ENCODE measurements around the gene AFF1.

- TF ChIP-seq POLR2AphosphoS5 (IDR thresholded peaks at IDR 0.05; ENCODE audit: low read depth, low read length): no peak
- TF ChIP-seq, protein P1, sequence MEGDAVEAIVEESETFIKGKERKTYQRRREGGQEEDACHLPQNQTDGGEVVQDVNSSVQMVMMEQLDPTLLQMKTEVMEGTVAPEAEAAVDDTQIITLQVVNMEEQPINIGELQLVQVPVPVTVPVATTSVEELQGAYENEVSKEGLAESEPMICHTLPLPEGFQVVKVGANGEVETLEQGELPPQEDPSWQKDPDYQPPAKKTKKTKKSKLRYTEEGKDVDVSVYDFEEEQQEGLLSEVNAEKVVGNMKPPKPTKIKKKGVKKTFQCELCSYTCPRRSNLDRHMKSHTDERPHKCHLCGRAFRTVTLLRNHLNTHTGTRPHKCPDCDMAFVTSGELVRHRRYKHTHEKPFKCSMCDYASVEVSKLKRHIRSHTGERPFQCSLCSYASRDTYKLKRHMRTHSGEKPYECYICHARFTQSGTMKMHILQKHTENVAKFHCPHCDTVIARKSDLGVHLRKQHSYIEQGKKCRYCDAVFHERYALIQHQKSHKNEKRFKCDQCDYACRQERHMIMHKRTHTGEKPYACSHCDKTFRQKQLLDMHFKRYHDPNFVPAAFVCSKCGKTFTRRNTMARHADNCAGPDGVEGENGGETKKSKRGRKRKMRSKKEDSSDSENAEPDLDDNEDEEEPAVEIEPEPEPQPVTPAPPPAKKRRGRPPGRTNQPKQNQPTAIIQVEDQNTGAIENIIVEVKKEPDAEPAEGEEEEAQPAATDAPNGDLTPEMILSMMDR (IDR thresholded peaks at IDR 0.05): no peak
- TF ChIP-seq, protein P2, sequence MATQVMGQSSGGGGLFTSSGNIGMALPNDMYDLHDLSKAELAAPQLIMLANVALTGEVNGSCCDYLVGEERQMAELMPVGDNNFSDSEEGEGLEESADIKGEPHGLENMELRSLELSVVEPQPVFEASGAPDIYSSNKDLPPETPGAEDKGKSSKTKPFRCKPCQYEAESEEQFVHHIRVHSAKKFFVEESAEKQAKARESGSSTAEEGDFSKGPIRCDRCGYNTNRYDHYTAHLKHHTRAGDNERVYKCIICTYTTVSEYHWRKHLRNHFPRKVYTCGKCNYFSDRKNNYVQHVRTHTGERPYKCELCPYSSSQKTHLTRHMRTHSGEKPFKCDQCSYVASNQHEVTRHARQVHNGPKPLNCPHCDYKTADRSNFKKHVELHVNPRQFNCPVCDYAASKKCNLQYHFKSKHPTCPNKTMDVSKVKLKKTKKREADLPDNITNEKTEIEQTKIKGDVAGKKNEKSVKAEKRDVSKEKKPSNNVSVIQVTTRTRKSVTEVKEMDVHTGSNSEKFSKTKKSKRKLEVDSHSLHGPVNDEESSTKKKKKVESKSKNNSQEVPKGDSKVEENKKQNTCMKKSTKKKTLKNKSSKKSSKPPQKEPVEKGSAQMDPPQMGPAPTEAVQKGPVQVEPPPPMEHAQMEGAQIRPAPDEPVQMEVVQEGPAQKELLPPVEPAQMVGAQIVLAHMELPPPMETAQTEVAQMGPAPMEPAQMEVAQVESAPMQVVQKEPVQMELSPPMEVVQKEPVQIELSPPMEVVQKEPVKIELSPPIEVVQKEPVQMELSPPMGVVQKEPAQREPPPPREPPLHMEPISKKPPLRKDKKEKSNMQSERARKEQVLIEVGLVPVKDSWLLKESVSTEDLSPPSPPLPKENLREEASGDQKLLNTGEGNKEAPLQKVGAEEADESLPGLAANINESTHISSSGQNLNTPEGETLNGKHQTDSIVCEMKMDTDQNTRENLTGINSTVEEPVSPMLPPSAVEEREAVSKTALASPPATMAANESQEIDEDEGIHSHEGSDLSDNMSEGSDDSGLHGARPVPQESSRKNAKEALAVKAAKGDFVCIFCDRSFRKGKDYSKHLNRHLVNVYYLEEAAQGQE (IDR thresholded peaks at IDR 0.05; ENCODE audit: insufficient read depth in 1 of 2, low read depth in 2 of 2, low read length in 1 of 2): no peak
- no peak for TF ChIP-seq SIN3A (IDR thresholded peaks at IDR 0.05; ENCODE audit: borderline replicate concordance, insufficient read depth, low read depth, low read length)
These were observed 16.2 kb upstream of the AFF1 start for GRCh38 chr4:86918539-86919072.

Data from Panc1 (cell line).